ENCODE results near the gene ATP5F1E.

ATP5F1E gene

DNA sequence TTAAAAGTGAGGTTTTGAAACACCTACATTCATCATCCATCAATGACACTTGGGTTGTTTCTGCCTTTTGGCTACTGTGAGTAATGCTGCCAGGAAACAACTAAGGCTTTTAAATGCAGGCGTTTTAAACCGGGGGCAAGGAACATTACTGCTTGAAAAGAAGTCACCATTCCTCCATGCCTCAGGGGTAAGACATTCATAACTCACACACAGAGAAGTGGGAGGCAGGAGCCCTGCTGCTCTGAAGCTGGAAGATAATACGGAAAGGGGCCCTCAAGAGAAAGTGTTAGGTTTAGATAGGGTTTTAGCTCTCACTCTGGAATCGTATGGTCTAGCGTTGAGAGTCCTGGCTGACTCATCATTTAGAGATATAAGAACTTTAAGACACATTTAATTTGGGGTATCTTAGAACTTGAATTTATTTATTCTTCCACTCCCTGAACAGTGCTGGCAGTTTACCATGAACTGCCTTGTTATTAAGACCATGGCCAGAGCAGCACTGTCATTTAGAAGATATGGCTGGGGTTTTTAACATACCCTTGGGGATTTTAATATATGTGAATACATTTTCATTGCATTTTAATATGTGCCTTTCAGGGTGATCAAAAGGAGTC, 11.1 kb downstream of the ATP5F1E start:
- no peak overlapping the region for H3K4me3 ChIP-seq (ENCODE audit: low read depth, low read length)
- TF ChIP-seq, protein P1, sequence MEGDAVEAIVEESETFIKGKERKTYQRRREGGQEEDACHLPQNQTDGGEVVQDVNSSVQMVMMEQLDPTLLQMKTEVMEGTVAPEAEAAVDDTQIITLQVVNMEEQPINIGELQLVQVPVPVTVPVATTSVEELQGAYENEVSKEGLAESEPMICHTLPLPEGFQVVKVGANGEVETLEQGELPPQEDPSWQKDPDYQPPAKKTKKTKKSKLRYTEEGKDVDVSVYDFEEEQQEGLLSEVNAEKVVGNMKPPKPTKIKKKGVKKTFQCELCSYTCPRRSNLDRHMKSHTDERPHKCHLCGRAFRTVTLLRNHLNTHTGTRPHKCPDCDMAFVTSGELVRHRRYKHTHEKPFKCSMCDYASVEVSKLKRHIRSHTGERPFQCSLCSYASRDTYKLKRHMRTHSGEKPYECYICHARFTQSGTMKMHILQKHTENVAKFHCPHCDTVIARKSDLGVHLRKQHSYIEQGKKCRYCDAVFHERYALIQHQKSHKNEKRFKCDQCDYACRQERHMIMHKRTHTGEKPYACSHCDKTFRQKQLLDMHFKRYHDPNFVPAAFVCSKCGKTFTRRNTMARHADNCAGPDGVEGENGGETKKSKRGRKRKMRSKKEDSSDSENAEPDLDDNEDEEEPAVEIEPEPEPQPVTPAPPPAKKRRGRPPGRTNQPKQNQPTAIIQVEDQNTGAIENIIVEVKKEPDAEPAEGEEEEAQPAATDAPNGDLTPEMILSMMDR (IDR thresholded peaks at IDR 0.05; ENCODE audit: borderline replicate concordance, insufficient read depth, low read depth, low read length): no peak

DNA sequence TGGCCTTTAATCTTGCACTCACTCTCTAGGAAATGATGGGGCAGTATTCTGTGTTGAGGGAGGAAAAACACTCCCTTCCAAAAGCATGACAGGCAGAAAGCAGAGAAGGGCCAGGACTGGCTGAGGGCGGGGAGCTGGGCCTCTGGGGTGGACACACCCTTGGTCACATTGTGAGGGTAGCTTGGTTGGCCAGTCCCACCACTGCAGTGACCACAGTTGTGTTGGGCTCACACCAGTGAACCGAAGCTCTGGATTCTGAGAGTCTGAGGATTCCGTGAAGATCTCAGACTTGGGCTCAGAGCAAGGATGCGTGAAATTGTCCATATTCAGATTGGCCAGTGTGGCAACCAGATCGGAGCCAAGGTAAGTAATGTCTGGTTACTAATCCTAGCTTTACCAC, 12.9 kb downstream of the ATP5F1E start, which contains the start of gene TUBB1:
Gene TUBB1 (plus strand): TSS at position 213 of the 400 bp plus-strand sequence. CDS start 94 bp downstream, at position 307.
- TF ChIP-seq, protein P1 (IDR thresholded peaks at IDR 0.05; ENCODE audit: borderline replicate concordance, insufficient read depth, low read depth, low read length): no peak
- H3K4me3 ChIP-seq (ENCODE audit: low read depth, low read length): no peak within 1 kb of the TSS

DNA sequence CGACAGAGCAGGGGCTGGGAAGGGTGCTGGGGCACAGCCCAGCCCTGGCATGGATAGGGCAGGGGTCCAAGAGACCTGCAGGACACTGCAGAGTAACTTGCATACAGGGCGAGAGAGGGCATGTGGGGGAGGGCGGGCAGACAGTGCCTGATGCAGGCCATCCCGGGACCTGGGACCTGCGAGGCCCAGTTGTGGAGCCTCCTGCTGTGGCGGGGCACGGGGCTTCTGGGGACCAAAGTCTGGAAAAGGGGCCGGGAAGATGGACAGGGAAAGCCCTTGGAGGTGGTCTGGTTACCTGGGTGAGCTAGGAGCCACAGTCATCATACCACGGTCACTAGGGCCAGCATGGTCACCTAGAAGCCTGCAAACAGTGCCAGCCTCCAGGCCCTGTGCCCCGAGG, 13.3 kb downstream of the ATP5F1E start:
- H3K4me3 ChIP-seq (ENCODE audit: low read depth, low read length): no peak overlapping the region
- TF ChIP-seq, protein P1 (IDR thresholded peaks at IDR 0.05; ENCODE audit: borderline replicate concordance, insufficient read depth, low read depth, low read length): no peak

DNA sequence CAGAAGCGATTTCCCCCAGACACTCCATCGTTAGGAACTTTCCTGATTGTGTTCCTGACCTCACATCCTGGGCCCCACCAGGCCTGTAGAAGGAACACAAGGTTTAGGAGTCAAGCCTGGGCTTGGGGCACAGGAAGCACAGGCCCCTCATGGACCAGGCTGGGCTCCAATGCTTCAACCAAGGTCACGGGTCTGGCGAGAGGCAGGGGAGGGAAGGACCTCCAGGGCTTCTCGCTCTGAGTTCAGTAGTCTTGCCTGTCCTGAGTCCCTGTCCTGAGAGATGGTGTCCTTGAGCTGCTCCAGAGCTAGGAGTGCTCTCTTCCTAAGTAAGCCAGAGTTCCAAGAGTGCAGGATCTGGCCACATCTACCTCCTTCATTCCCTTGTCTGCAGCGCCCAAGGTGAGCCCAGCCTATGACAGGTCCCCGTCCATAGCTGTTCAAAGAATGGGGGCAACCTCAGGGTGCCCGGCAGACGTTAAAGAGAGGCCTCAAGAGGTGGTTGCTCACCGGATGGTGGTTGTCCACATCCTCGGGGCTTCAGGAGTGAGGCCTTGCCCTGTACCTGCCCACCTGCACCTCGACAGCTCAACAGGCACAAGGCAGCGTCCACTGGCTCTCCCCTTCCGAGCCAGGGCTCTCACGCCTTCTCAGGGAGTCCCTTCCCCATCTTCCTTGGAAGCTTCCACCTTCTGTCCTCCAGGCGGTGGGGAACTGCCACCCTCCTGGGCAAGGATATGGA, 14.5 kb downstream of the ATP5F1E start:
- TF ChIP-seq, protein P1 (IDR thresholded peaks at IDR 0.05; ENCODE audit: borderline replicate concordance, insufficient read depth, low read depth, low read length): no peak

DNA sequence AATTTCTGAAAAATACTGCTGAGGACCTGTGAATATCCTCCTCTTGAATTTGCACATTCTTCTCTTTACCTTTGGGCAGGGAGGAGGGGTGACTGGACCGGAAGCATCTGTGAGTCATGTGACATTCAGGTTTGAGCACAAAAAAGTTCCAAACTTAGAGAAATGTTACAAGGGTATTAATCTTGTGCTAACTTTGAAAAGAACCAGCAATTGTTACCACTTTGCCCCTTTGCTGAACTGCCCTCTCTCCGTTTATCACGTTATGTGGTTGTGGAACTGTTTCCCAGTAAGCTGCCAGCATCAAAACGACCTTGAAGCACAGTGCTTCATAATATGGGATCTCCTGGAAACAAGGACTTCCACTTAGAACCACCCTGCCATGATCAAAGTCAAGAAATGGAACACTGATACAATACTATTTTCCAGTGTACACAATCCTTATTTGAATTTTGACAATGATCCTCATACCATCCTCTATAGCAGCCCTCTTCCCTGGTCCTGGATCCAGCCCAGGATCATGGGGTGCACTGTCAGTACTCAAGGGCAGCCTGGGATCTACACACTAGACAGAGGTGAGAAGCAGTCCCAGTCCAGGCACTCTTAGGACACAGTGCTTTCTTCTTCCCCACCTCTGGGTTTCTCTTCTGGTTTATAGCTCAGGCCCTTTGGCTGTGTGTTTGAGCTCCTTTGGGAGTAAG, 15.2 kb downstream of the ATP5F1E start:
- no peak overlapping the region for H3K4me3 ChIP-seq (ENCODE audit: low read depth, low read length)
- TF ChIP-seq, protein P1 (IDR thresholded peaks at IDR 0.05; ENCODE audit: borderline replicate concordance, insufficient read depth, low read depth, low read length): no peak

More for the DNA sequence above, 14.5 kb downstream of the ATP5F1E start:
- no peak overlapping the region for H3K4me3 ChIP-seq (ENCODE audit: low read depth, low read length)

DNA sequence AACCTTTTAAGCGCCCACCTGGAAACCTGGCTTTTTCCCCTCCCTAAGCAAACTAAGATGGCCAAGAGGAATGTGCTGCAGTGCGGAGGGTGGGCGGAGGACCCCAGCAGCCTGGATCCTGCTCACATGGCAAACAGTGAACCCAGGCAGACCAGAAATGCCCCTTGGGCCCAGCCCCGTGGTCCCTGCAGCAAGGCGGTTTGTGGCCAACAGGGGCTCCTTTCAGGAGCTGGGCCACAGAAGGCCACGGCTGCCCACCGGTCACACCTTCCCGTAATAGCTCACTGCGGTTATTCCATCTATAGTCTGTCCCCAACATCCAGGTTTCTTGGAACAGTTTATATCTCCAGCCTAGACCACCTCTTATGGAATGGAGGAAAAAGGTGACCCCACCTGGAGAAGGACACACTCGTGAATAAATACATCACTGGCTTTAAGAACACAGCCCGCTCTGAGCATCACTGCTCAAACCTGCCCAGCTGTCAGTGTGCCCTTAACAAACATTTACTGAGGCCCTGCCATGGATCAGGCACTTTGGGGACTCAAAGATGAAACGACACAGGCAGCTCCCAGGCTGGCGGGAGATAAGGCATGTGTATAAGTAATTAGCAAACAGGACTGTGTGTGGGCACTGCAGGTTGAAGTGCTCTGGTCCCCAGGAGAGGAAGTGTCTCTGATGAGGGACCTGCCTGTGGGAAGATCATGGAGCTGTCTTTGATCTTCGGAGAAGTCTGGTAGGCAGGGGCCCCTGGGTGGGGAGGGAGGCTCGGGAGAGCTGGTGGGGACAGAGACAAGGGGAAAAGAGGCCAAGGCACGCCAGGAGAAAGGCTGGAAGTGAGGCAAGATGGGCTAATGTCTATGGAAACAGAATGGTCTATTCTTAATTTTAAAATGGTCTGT, 16.1 kb downstream of the ATP5F1E start:
- H3K4me3 ChIP-seq (ENCODE audit: low read depth, low read length): no peak overlapping the region
- TF ChIP-seq, protein P1 (IDR thresholded peaks at IDR 0.05; ENCODE audit: borderline replicate concordance, insufficient read depth, low read depth, low read length): no peak

Data from GM12875 (cell line).